GM19395 (cell line): ENCODE results near the gene ARHGAP1.
"Not testable (repeated sequence)": the region's sequence is repeated elsewhere in the genome, so short reads cannot be mapped to it uniquely, and the experiment has no call there.

ENCODE experiments used
- ATAC-seq: cut with Tn5 transposase; IDR thresholded peaks from one replicate; pipeline ENCODE4 v1.9.1; 2021; ENCODE audit warnings: mild to moderate bottlenecking, moderate library complexity; ENCODE audit not compliant: unreplicated experiment

ARHGAP1 gene

GRCh38 chr11:46675288-46675851 is 25.0 kb downstream of the ARHGAP1 start:
- no peak for ATAC-seq

- ATAC-seq: no peak
Measured at GRCh38 chr11:46674463-46675287, 25.7 kb downstream of the ARHGAP1 start.

DNA sequence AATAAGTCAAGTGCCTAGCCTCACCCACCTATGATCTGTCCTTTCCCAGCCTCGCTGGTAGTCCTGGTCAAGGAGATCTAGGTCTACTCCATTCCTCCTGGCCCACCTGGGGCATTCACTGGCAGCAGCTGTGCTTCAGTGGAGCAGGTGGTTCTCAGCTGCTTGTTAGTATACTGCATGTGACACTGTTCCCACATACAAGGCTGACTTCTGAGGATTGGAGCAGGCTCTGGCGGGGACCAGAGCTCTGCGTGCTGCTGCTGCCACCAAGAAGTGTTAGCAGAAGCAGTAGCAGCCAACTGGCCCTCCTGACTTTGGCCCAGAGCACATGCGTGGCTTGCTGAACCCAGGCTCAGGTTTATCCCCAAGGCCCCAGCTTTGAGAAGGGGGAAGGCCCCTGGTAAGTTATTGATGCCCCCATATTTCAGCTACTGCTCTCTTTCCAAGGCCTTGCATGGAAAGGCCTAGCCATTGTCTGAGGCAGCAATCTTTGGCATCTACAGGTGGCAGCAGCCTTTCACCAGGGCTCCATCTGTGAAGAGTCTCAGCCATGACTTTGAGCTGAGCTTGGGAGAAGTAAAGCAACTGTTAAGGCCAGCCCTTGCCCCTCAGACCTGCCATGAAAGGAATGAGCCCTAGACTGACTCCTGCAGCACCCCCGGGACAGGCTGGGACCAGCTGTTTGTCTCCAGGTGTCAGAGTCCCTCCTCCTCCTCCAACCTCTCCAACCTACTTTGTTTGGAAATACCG is 26.5 kb downstream of the ARHGAP1 start:
- no peak for ATAC-seq

- ATAC-seq: no peak
Measured at GRCh38 chr11:46672381-46672839, 28.0 kb downstream of the ARHGAP1 start.

- ATAC-seq: no peak
Measured at GRCh38 chr11:46671958-46672315, 28.5 kb downstream of the ARHGAP1 start.

DNA sequence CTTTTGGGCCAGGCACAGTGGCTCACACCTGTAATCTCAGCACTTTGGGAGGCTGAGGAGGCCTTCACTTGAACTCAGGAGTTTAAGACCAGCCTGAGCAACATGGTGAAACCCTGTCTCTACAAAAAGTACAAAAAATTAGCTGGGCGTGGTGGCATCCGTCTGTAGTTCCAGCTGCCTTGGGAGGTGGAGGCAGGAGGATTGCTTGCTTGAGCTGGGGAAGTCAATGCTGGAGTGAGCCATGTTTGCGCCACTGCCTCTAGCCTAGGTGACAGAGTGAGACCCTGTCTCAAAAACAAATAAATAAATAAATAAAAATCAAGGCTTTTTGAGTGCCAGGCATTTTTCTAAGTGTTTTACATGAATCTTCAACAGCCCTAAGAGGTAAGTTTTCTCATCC is 29.9 kb downstream of the ARHGAP1 start:
- ATAC-seq: not testable (repeated sequence)

DNA sequence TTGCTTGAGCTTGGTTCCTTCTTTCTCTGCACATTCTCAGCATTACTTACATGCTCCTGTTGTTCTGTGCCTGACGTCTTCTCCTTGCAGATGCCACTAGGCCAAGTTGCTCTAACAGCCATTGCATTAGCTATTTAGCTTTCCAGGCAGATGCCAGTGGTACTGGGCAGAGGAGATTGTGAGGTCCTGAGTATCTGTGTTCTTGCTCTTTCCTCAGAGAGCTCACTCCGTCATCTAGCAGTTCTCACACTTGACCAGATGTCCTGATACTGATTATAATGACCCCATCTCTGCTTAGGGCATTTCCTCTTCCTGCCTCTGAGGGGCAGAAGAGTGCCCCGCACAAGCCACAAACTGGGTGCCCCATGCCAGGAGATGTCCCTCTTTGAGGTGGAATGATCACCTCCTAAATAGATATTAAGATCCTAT is 30.7 kb downstream of the ARHGAP1 start:
- no peak for ATAC-seq

DNA sequence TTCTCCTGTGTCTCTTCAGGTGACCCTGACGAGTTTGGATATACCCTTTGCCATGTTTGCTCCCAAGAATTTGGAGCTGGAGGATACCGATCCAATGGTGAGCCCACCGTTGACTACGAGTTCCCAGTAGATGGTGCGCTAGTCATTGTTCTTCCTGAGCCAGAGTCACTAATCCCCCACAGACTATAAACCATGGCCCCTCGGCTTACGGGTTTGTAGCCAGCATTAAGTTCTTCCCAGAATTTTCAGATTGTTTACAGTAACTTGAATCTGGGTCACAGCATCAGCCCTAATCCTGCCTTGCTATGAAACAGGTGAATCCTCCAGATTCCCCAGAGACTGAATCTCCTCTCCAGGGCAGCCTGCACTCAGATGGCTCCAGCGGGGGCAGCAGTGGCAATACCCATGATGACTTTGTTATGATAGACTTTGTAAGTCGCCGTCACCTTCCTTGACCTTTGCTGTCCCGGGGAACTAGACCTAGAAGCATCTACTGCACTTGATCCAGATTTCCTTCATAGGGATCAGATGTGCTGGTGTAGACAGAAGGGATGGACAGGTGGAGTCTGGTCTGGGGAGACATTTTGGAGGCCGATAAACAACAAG is 31.8 kb downstream of the ARHGAP1 start:
- ATAC-seq: no peak

- no peak for ATAC-seq
Measured at GRCh38 chr11:46667043-46667481, 33.4 kb downstream of the ARHGAP1 start.

- no peak for ATAC-seq
Measured at GRCh38 chr11:46666516-46666915, 33.9 kb downstream of the ARHGAP1 start.

- ATAC-seq: no peak
Measured at GRCh38 chr11:46665356-46665755, 35.1 kb downstream of the ARHGAP1 start.

- ATAC-seq: no peak
Measured at GRCh38 chr11:46664612-46665011, 35.8 kb downstream of the ARHGAP1 start.

- ATAC-seq: no peak
Measured at GRCh38 chr11:46663277-46663940, 37.0 kb downstream of the ARHGAP1 start.

DNA sequence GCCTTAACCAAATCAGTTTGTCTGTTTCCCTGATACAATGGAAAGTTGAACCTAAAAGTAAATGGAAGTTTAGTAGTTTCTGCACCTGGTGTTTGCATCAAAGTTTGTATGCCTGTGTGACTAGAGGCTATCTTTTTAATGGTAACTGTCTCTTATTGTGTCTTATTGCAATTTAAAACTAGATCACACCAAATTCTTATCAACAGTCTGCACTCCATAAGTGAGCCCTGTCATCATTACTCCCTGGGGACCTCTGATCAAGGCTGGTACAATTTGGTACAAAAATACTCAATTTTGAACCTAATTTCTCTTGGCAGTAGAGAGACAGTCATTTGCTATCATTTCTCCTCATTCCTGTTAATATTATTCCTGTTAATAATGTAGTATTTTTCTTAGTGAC is 38.1 kb downstream of the ARHGAP1 start:
- ATAC-seq: no peak

GRCh38 chr11:46661836-46662235 is 38.6 kb downstream of the ARHGAP1 start:
- no peak for ATAC-seq

DNA sequence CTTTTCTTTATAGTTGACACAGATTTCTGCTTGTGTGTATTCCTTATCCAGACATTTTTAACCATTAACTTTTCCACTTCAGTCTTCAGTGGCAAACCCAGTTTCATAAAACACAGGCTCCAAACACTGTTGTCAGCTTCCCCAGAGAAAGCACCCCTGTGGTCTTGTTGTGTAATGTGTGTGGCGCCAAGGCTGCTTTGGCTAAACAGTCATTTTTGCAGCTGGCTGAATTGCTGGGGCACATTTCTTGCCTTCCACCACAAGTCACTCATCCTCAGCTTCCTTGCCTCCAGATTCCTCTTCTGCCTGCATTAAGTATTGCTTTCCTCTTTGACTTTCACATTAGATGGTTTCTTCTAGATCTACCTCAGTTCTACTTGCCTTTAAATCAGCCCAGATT is 40.5 kb downstream of the ARHGAP1 start:
- ATAC-seq: no peak

DNA sequence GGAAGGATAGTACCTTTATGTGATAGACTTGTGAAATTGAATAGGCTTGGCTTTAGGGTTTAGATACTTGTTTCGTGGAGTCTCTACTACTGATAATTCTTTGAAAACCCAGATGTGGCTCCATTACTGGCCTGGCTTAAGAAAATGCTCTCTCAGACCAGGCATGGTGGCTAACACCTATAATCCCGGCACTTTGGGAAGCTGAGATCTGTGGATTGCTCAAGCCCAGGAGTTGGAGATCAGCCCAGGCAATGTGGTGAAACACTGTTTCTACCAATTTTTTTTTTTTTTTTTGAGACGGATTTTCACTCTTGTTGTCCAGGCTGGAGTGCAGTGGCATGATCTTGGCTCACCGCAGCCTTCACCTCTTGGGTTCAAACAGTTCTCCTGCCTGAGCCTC is 42.2 kb downstream of the ARHGAP1 start:
- no peak for ATAC-seq

GRCh38 chr11:46657186-46657585 is 43.2 kb downstream of the ARHGAP1 start:
- ATAC-seq: no peak

GRCh38 chr11:46655631-46656030 is 44.8 kb downstream of the ARHGAP1 start:
- ATAC-seq: no peak

DNA sequence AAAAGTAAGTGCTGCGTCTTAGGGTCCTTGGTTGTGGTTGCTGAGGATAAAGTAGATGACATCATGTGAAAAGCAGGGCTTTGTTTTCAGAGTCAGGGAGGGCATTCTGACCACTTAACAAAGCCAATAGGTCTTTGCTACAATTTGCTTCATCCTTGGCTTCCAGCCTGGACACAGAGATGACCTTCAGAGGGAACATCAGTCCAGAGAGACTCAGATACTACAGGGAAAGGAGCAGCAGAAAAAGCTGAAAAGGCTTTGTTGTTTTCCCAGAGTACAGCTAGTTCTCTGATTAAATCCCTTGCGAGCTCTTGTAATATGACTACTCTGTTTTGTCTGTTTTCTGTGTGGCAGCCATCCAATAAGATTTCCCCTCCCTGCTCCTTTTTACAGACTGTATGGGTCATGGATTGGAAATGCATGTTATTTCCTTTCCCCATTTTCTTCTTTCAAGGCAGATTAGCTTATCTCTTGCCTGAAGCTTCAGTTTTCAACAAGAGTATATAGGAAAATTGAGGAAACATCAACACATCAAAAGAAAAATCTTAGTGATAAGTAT is 51.2 kb downstream of the ARHGAP1 start:
- ATAC-seq: no peak
